H9 (cell line): ENCODE results near the gene OR2F2. TPM values are rescaled to one million over a fixed set of nuclear protein-coding genes. Genes with fewer than 3 reads are reported as not detected.

Experiments used
- DNase-seq: peaks from one replicate; pipeline ENCODE4 v3.0.0-alpha.2; 2017
- H2AFZ ChIP-seq: one replicate; pipeline ENCODE4 v1.6.1; 2013; ENCODE audit warnings: mild to moderate bottlenecking, low read length, control low read depth, moderate library complexity
- H2AK5ac ChIP-seq: 2 replicates; pipeline ENCODE4 v1.6.1; 2013; ENCODE audit warnings: low read length, control low read depth, mixed read lengths; ENCODE audit not compliant: insufficient read length
- H2BK120ac ChIP-seq: one replicate; pipeline ENCODE4 v1.6.1; 2013; ENCODE audit warnings: low read depth, mild to moderate bottlenecking, low read length, control low read depth, inconsistent platforms; ENCODE audit not compliant: poor library complexity, severe bottlenecking
- H2BK12ac ChIP-seq: 2 replicates; pipeline ENCODE4 v1.6.1; 2013; ENCODE audit warnings: low read length, control low read depth, mixed read lengths, low read depth; ENCODE audit not compliant: insufficient read length
- H2BK15ac ChIP-seq: 2 replicates; pipeline ENCODE4 v1.6.1; 2013; ENCODE audit warnings: low read depth, low read length, control low read depth
- H2BK20ac ChIP-seq: one replicate; pipeline ENCODE4 v1.6.1; 2013; ENCODE audit warnings: low read depth, mild to moderate bottlenecking, low read length, control low read depth, inconsistent platforms; ENCODE audit not compliant: poor library complexity, severe bottlenecking
- H2BK5ac ChIP-seq: 2 replicates; pipeline ENCODE4 v1.6.1; 2013; ENCODE audit warnings: low read length, control low read depth, mixed read lengths; ENCODE audit not compliant: insufficient read length
- H3K14ac ChIP-seq: 2 replicates; pipeline ENCODE4 v1.6.1; 2013; ENCODE audit warnings: low read length, control low read depth; ENCODE audit not compliant: insufficient read depth
- H3K18ac ChIP-seq: 2 replicates; pipeline ENCODE4 v1.6.1; 2013; ENCODE audit warnings: low read depth, mild to moderate bottlenecking, mixed read lengths, low read length, control low read depth; ENCODE audit not compliant: insufficient read length
- H3K23ac ChIP-seq: 2 replicates; pipeline ENCODE4 v1.6.1; 2013; ENCODE audit warnings: low read length, control low read depth, mixed read lengths, low read depth; ENCODE audit not compliant: insufficient read length
- H3K23me2 ChIP-seq: 2 replicates; pipeline ENCODE4 v1.6.1; 2013; ENCODE audit warnings: low read depth, mild to moderate bottlenecking, mixed read lengths, low read length, control low read depth; ENCODE audit not compliant: insufficient read length, poor library complexity, severe bottlenecking
- H3K27ac ChIP-seq: 2 replicates; pipeline ENCODE4 v1.5.1; 2013; ENCODE audit warnings: low read length, control low read depth, mixed read lengths, low read depth; ENCODE audit not compliant: insufficient read length
- H3K27me3 ChIP-seq: 2 replicates; pipeline ENCODE4 v1.6.1; 2013; ENCODE audit warnings: low read length, control low read depth, inconsistent platforms; ENCODE audit not compliant: insufficient read depth
- H3K4ac ChIP-seq: 2 replicates; pipeline ENCODE4 v1.6.1; 2013; ENCODE audit warnings: low read depth, mild to moderate bottlenecking, control low read depth, inconsistent platforms, low read length, moderate library complexity
- H3K4me1 ChIP-seq: 2 replicates; pipeline ENCODE4 v1.6.1; 2013; ENCODE audit warnings: low read length, control low read depth, inconsistent platforms; ENCODE audit not compliant: insufficient read depth
- H3K4me2 ChIP-seq: 2 replicates; pipeline ENCODE4 v1.6.1; 2013; ENCODE audit warnings: low read length, control low read depth, mixed read lengths; ENCODE audit not compliant: insufficient read length, insufficient read depth
- H3K56ac ChIP-seq: 2 replicates; pipeline ENCODE4 v1.6.1; 2013; ENCODE audit warnings: low read depth, mild to moderate bottlenecking, mixed read lengths, low read length, control low read depth; ENCODE audit not compliant: insufficient read length
- H3K79me1 ChIP-seq: 2 replicates; pipeline ENCODE4 v1.6.1; 2013; ENCODE audit warnings: low read depth, mild to moderate bottlenecking, moderate library complexity, low read length, control low read depth, inconsistent platforms; ENCODE audit not compliant: insufficient read depth, poor library complexity, severe bottlenecking
- H3K79me2 ChIP-seq: 2 replicates; pipeline ENCODE4 v1.6.1; 2013; ENCODE audit warnings: low read length, control low read depth, inconsistent platforms; ENCODE audit not compliant: insufficient read depth
- H3K9ac ChIP-seq: 2 replicates; pipeline ENCODE4 v1.6.1; 2013; ENCODE audit warnings: low read length, control low read depth, mixed read lengths; ENCODE audit not compliant: insufficient read length; ENCODE audit errors: extremely low read depth
- H3K9me3 ChIP-seq: one replicate; pipeline ENCODE4 v1.6.1; 2013; ENCODE audit warnings: low read depth, low read length, inconsistent platforms; ENCODE audit not compliant: control insufficient read depth
- H3T11ph ChIP-seq: one replicate; pipeline ENCODE4 v1.6.1; 2013; ENCODE audit warnings: mild to moderate bottlenecking, low read length, control low read depth, inconsistent platforms
- H4K20me1 ChIP-seq: one replicate; pipeline ENCODE4 v1.6.1; 2013; ENCODE audit not compliant: control insufficient read depth, insufficient read length, insufficient read depth
- H4K5ac ChIP-seq: 2 replicates; pipeline ENCODE4 v1.6.1; 2013; ENCODE audit warnings: low read depth, mild to moderate bottlenecking, mixed read lengths, low read length, control low read depth; ENCODE audit not compliant: insufficient read length
- H4K8ac ChIP-seq: replicated peaks from 2 replicates; pipeline ENCODE4 v1.6.1; 2013; ENCODE audit warnings: low read length, control low read depth, mixed read lengths, low read depth; ENCODE audit not compliant: insufficient read length
- H4K91ac ChIP-seq: 2 replicates; pipeline ENCODE4 v1.6.1; 2013; ENCODE audit warnings: low read depth, mild to moderate bottlenecking, moderate library complexity, mixed read lengths, low read length, control low read depth; ENCODE audit not compliant: insufficient read length
- H3K27ac Mint-ChIP-seq, 3 experiments: 2 replicates in 2 of 3; 3 replicates in 1 of 3; pipeline ENCODE4 v1.8.0; 2020 to 2021; ENCODE audit warnings: mixed read lengths in 3 of 3, mild to moderate bottlenecking in 1 of 3, moderate library complexity in 1 of 3
- H3K27me3 Mint-ChIP-seq: 2 replicates; pipeline ENCODE4 v1.8.0; 2021; ENCODE audit warnings: low read depth, mild to moderate bottlenecking, moderate library complexity, mixed read lengths
- H3K36me3 Mint-ChIP-seq, 3 experiments: 2 replicates in 2 of 3; 3 replicates in 1 of 3; pipeline ENCODE4 v1.8.0; 2020 to 2021; ENCODE audit warnings: low read depth in 3 of 3, mixed read lengths in 3 of 3; ENCODE audit not compliant: insufficient read depth in 1 of 3
- H3K4me1 Mint-ChIP-seq, 2 experiments: 2 replicates each; pipeline ENCODE4 v1.8.0; 2020; ENCODE audit warnings: mixed read lengths in 2 of 2
- H3K4me3 Mint-ChIP-seq, 2 experiments: 2 replicates in 1 of 2; 3 replicates in 1 of 2; pipeline ENCODE4 v1.8.0; 2020 to 2021; ENCODE audit warnings: mild to moderate bottlenecking in 2 of 2, mixed read lengths in 2 of 2, moderate library complexity in 1 of 2
- H3K9me3 Mint-ChIP-seq, 2 experiments: 2 replicates in 1 of 2; 3 replicates in 1 of 2; pipeline ENCODE4 v1.8.0; 2020; ENCODE audit warnings: mild to moderate bottlenecking in 2 of 2, mixed read lengths in 2 of 2, moderate library complexity in 1 of 2
- CTCF ChIP-seq: fragments of 200-600 bp; sonication (generic); conservative IDR thresholded peaks from 3 replicates; pipeline ENCODE4 v1.8.0; 2021; ENCODE audit warnings: antibody characterized with exemption, mild to moderate bottlenecking
- WGBS: extraction: QIAGEN DNeasy Blood & Tissue Kit; methylation state at CpG from one replicate; pipeline ENCODE4 v1.1.7; 2013; ENCODE audit warnings: missing lambda C conversion rate, low lambda C conversion rate, mixed read lengths; ENCODE audit not compliant: insufficient read length; ENCODE audit errors: extremely low coverage; 5-methylcytosine and 5-hydroxymethylcytosine counted together
- total RNA-seq: library from RNA; stranded (reverse); gene quantifications from 2 replicates; pipeline ENCODE4 v1.2.1, GENCODE V29; 2021

The OR2F2 gene
- total RNA-seq, 1 experiment from 2014 or later = not detected

DNA sequence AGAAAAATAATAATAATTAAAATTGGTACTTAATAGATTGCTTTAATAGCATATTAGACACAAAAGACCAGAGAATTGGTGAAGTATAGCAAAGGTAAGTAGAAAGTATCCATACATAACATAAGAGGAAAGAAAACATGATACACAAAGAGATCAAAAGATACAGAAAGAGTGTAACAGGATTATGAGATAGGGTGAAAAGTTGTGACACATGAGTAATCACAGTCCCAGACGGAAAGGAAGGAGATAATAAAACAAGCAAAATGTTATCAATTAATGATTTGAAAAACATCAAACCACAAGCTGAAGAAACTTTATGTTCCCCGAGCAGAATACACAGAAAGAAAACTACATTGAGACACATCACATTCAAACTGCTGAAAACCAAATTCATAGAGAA lies 43.6 kb upstream of the OR2F2 start:
- H4K20me1 ChIP-seq = no peaks in the 10 kb centered on the region
- TF ChIP-seq CTCF = no peak
- H2BK20ac ChIP-seq = no peak overlapping the region
- no peak overlapping the region for H3K23ac ChIP-seq
- no peak overlapping the region for H3K56ac ChIP-seq
- Mint-ChIP-seq H3K4me1 (peaks cover 5 to 8% of the 10 kb centered on the region in 2 experiments), H3K27ac (no peak overlapping the region), H3K27me3 (no peaks in the 10 kb centered on the region), H3K36me3 (peaks cover 14 to 32% (median 24%) of the 10 kb centered on the region in 3 experiments), H3K9me3 (peaks cover 19 to 20% of the 10 kb centered on the region in 2 experiments), H3K4me3 (no peak overlapping the region)
- no peak overlapping the region for H3K18ac ChIP-seq
- no peaks in the 10 kb centered on the region for H3K23me2 ChIP-seq
- no peak overlapping the region for H4K5ac ChIP-seq
- H2BK120ac ChIP-seq = no peak overlapping the region
- no peaks in the 10 kb centered on the region for H3K79me1 ChIP-seq
- no peaks in the 10 kb centered on the region for H3K4me1 ChIP-seq
- H3K27me3 ChIP-seq = no peaks in the 10 kb centered on the region
- H2AK5ac ChIP-seq = no peak overlapping the region
- no peak overlapping the region for H3K14ac ChIP-seq
- H3K4ac ChIP-seq = no peak overlapping the region
- no peak overlapping the region for H4K8ac ChIP-seq
- no peaks in the 10 kb centered on the region for H3K9me3 ChIP-seq
- no CpG with 5 or more reads among the region's 2 CpGs for WGBS
- no peaks in the 10 kb centered on the region; the same call in 1 of the 2 replicates for H3K79me2 ChIP-seq
- H2AFZ ChIP-seq = no peak overlapping the region
- H2BK12ac ChIP-seq = no peak overlapping the region
- no peak overlapping the region for H3K9ac ChIP-seq
- H3K4me2 ChIP-seq = no peak overlapping the region
- H3T11ph ChIP-seq = no peak overlapping the region
- DNase-seq = no peak
- no peak overlapping the region for H4K91ac ChIP-seq
- H3K27ac ChIP-seq = no peak overlapping the region
- no peak overlapping the region for H2BK5ac ChIP-seq
- no peak overlapping the region for H2BK15ac ChIP-seq
